NCI-H1105 treated with DMSO at 0.1 percent for 48 hours (cell line): ENCODE measurements around the gene SLAIN2.

Experiments used
- DNase-seq: peaks from one replicate; lab custom pipeline; 2025; lab: John Stamatoyannopoulos, UW

SLAIN2 gene

DNA sequence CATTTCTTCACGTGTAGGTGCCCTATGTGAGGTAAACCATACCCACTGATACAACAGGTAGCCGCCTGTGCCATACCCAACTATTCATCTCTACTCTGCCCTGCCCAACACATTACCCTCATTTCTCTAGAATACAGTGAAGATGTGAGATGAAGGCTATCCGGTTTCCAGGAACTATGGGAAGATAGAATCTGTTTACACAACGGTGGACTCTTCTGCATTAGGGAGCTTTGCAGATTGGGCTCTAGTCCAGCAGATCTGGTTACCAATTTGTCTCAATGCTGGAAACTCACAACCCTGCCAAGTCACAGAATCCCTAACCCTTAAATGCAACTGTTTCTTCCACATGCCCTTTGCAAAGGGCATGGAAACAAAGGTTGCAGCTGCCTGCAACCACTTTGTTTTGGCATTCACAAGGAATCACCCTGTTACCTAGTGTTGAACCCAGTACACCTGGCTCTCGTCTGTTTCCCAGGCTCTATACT, 6.4 kb upstream of the SLAIN2 start:
- DNase-seq: peak; percentile 27

DNA sequence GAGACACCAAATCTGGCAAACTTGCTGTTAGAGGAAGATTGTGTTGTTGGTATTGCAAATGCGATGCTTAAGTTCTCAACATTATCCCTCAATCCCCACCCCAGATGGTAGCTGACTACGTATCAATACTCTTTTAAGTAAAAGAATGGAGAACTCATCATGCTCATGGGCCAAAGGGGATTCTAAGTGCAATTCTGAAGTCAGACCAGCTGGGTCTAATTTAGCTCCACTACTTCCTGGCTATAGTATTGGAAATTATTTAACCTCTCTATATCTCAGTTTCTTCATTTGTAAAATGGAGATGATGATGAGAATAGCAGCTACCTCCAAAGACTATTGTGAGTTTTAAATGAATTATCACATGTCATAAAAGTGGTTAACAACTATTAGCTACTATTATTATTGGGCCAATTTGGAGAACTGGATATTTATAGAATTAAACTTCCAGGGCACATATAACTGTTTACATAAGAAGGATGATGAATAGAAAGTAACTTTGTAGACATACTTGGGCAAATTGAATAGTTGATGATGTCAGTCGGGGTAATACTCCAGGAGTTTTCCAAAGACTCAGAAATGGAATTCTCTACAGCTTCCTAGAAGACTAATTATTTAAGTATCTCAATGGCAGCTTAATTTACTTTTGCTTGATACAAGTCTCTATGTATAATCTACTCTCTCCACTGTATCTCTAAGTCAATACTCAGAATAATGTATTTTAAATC, 5.0 kb upstream of the SLAIN2 start:
- DNase-seq: no peak

DNA sequence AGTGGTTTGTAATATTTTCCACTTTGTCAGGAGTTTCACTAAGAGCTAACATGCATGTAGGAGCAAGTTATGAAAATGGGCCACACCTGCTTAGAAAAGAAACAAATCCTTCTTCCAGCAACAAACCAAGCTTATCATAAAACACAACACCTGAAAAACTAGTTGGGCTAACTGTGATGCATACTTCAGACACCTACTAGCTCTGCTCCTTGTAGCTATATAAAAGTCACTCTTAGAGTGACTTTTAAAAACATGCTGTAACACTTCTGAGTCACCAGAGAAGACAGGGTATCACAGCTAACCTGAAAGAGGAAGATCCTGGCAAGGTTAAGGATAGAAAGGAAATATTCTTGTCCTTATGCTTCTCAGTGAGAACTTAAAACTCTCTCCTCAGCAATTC, 3.6 kb upstream of the SLAIN2 start:
- no peak for DNase-seq

DNA sequence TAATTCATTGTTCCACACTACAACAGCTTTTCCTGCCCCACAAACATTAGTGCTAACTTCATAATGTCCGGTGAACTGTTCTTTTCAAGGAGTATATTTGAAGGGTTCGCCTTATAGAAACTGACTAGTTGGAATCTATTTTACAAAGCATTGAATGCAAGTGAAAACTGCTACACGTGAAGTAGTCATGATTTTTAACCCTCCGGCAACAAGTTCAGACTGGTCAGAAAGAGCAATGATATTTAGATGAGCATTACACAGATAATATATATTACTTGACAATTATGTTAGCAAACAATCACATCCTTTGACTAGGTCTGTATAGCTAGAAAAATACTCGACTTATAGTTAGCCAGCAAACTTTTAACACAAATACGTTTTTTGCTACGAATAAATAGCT, 1.7 kb upstream of the SLAIN2 start:
- DNase-seq: no peak

DNA sequence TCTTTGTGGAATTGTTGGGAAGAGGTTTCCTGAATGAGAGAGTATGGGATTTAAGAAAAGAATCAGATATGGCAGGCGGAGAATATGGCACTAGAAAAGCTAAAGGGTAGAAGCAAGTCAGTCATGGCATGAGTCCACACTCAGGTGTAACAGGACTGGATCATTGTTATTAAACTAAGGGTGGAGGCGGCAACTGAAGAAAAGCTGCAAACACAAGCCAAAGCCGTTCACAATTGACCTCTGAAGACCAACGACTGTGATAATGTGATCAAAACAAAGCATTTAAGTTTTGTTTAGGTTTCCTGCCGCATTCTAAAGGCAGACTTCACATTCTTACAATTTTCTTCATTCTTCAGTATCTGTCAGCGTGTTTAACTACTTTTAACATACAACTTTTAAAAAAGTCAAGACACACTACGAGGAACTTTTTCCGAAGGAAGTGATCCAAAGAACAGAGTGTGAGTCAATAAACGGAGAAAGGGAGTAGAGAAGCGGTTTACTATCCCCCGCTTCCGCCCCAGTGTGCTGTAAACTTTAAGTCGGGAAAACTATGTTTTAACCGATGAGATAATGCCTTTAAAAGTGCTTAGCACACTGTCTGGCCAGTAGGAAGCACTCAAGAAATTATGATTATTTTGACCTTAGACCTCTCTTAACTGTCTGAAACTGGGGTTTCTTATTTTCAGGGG, 909 bp upstream of the SLAIN2 start:
- no peak for DNase-seq

DNA sequence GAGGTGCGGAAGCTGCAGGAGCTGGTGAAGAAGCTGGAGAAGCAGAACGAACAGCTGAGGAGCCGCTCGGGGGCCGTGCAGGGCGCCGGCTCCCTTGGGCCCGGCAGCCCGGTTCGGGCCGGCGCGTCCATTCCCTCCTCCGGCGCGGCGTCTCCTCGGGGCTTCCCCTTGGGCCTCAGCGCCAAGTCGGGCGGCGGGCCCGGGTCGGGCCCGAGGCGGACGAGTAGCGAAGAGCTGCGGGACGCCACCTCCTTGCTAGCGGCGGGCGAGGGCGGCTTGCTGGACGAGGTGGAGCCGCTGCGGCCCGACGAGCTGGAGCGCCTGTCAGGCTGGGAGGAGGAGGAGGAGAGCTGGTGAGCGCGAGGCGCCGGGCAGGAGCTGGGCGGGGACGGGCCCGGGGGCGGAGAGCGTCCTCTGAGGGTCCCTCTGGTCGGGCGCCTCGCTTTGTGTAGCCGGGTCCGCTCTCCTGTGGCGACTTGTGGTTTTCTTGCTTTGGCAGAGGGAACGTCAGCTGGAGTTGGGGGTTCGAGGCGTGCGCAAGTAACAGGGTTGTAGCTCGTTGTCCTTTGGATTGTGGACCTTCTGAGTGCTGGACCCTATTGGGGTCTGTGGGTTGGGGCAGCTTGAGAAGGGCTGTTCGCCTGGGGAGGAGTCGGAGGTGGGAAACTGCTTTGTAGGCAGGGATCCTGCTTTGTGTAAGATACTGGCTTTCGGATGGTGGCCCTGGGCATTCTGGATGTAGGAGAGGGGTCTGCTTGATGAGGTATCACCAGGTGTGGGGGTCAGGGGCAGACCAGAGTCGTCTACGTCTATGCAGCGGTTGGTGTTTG, 662 bp downstream of the SLAIN2 start:
- DNase-seq: peak; percentile 31

DNA sequence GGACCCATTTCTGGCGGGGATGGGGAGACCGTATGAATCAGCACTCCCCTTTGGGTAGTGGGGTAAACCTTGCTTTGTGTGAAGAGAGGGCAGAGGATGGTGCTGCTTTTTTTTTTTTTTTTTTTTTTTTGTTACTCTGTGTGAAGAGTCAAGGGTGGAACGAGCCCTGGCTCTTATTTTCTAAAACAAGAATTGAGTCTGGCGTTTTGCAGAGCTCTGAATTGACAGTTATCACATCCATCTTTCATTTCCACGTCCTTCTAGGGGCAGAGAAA, 1.2 kb downstream of the SLAIN2 start:
- DNase-seq: peak; percentile 17

DNA sequence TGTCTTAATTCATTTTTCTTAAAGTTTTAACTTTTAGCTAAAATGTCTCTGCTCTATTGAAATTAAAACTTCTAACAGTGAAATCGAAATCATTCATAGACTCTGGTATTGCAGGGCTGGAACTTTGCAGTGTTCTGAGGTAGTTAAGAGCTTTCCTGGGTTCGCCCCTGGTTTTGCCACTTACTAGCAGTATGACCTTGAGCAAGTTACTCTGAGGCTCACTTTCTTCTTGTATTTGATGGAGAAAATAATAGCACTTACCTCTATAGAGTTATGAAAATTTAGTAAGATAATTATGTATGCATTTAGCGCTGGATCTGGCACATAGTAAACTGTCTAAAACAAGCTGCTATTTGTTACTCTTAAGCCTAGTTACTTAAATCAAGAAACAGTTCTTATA, 1.7 kb downstream of the SLAIN2 start:
- DNase-seq: no peak

DNA sequence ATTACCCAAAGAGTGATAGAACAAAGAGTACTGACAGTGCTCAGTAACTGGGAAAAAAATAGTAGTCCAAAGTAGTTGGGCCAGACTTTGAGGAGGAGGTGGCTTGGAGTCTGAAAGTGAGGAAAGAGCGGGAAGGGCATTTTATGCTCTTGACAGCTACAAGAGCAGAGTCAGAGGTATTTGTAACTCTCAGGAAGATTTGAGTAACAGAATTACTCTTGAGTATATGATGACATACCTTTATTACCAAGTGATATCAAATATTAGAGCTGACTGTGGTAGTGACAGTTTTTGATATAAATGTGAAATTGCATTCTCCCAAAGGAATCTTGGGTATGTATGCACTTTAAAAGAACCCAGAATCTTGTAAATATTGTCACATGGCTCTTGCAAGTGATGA, 2.2 kb downstream of the SLAIN2 start:
- no peak for DNase-seq

DNA sequence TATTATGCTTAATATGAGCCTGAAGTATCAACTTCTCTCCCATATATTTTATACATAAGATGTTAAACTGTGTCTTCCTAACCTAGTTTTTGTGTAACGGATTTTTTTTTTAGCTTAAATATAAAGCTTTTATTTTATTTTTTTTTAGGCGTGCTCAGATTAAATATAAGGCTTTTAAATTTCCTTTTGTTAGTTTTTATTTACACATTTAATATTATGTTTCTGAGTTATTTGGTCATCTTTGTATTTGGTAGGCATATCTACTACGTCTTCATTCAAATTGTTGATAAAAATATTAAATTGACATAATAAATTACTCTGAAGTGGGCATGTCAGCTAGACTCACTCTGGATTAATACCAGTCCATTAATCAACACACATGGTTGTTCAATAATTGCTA, 4.2 kb downstream of the SLAIN2 start:
- DNase-seq: no peak

DNA sequence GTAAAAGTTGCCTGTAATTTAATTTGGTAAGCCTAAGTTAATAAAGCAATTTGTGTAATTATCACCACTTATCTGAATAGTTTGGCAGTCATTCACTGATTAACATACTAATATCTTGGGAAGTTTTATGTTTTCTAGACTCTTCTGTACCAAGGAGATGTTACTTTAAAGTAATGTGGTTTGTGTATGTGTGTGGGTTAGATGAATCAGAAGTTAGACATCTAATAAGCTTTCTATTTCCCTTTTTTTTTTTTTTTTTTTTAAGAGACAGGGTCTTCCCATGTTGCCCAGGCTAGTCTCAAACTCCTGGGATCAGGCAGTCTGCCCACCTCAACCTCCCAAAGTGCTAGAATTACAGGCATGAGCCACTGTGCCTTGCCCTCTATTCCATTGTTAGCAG, 5.3 kb downstream of the SLAIN2 start:
- DNase-seq: no peak

DNA sequence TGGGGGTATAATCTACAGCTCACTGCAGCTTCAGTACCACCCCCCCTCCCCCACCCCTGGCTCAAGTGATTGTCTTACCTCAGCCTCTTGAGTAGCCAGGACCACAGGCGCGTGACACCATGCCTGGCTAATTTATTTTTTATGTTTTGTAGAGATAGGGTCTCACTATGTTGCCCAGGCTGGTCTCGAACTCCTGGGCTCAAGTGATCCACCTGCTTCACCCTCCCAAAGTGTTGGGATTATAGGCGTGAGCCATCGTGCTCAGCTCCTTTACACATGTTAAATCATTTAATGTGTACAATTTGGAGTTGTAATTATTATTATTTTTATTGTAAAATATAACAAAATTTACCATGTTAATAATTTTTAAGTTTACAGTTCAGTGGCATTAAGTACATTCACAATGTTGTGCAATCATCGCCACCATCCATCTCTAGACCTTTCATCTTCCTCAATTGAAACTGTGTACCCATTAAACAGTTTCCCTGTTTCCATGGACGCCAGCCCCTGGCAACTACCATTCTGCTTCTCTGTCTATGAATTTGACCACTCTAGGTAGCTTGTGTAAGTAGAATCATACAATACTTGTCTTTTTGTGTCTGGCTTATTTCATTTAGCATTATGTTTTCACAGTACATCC, 6.1 kb downstream of the SLAIN2 start:
- no peak for DNase-seq

DNA sequence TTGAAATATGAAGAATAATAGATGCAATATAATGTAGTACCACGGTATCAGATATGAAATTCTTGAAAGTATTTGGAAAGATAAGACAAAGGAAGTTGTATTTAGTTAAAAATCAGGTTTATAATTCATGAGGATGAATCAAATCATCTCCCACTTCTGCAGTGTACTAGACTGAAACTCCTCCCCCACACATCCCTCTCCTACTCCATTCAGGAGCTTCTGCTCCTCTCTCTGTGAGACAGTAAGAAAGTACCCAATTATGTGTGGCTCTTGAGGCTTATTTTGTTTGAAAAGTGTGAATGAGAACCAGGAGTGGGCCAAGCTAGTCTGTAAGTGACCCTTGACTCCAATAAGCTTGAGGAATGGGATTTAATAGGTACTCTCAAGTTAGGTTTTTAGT, 9.5 kb downstream of the SLAIN2 start:
- no peak for DNase-seq

DNA sequence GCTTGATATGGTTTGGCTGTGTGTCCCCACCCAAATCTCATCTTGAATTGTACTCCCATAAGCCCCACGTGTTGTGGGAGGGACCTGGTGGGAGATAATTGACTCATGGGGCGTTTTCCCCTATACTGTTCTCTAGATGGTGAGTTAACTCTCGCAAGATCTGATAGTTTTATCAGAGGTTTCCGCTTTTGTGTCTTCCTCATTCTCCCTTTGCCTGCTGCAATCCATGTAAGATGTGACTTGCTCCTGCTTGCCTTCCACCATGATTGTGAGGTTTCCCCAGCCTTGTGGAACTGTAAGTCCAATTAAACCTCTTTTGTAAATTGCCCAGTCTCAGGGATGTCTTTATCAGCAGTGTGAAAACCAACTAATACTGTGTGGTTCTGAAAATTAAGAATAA, 11.5 kb downstream of the SLAIN2 start:
- DNase-seq: no peak

DNA sequence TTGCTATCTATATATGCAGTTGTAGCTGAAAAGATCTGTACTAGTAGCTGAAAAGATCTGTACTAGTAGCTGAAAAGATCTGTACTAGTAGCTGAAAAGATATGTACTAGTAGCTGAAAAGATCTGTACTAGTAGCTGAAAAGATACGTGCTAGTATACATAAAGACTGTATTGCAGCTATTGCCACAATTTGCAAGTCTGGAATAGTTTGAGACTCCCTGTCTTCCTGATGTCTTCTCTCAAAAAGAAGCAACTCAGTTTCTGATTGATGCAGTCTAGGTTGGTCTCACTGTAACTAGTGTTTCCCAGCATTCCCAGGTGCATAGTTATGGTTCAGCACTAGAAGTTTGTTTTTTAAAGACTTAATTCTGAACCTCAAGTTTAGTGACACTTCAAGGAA, 15.0 kb downstream of the SLAIN2 start:
- DNase-seq: no peak

DNA sequence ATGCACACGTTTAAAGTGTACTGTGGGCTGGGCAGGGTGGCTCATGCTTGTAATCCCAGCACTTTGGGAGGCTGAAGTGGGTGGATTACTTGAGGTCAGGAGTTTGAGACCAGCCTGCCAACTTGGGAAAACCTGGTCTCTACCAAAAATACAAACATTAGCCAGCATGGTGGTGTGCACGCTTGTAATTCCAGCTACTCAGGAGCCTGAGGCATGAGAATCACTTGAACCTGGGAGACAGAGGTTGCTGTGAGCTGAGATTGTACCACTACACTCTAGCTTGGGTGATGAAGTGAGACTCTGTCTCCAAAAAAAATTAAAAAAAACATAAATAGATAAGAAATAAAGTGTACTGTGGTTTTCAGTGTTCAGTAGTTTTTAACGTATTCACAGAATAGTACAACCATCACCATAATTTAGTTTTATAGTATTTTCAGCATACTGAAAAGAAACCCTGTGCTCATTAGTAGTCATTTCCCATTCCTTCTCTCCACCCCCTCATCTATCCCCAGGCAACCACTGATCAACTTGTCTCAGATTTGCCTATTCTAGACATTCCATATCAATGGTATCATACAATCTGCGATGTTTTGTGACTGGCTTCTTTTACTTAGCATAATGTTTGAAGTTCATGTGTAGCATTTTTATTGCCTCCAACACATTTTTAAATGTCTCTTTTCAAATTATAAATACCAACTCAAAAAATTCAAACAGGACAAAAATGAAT, 19.1 kb downstream of the SLAIN2 start:
- no peak for DNase-seq

DNA sequence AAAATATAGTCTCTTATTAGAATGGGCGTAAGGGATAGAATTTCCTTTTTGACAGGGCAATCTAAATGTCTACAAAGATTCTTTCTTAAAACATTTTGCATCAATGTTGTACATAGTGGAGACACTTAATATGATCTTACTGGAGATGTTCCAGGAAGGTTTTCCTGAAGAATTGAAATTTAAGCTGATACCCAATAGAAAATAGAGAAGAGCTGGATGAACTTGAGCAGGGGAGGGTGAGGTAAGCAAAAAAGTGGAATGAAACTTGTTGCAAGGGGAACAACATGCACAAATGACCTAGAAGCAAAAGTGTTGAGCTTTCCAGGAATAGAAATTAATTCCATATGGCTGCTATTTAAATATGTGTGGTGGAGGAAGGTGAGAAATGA, 19.7 kb downstream of the SLAIN2 start:
- no peak for DNase-seq

DNA sequence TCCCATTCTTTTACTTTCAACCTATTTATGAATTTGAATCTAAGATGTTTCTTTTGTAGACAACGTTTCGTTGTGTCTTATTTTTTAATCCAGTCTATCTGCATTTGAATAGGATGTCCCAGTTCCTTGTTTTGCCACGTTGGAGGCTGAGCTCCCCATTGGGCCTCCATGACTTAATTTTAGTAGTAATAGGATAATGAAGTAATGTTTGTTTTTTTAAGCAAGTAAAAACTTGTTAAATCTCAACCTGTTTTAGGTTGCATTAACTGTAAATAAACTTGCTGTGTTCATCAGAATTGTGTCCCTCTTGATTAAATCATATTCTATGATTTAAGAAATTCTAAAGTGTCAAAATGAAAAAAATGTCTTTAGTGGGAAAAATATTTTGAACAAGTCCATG, 25.3 kb downstream of the SLAIN2 start:
- DNase-seq: no peak

DNA sequence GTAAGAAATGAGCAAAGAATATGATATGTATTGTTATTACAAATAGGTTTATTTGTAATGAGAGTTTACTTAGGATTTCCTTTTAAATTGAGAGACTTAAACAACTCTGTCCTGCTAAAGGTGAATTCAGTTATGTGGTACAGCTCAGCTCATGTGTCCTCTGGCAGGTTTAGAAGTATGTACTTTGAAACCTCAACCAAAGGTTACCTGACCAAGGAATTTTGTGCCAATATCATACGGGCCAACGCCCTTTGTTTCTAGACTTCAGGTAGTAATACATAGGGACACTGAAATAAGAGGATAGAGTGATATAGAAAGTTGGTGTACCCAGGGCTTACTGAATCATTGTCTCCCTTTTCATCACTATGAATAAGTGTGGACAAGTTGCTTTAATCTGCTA, 25.7 kb downstream of the SLAIN2 start:
- DNase-seq: no peak

DNA sequence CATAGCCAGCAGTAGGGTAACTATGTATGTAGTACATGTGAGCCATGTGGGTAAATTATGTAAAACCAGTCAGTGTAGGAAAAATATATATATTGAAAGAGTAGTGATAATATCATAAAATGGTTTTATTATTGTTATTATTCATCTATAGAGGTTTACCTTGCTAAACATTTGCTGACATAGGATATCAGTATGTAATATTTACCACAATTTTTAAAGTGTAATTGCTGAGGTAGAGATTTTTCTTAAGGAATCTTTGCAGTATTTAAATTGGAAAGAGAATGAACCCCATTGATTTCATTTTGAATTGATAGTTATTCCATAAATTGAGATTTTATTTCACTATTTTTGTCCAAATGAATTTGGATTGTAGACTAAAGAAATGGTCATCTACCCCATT, 27.1 kb downstream of the SLAIN2 start:
- DNase-seq: no peak

DNA sequence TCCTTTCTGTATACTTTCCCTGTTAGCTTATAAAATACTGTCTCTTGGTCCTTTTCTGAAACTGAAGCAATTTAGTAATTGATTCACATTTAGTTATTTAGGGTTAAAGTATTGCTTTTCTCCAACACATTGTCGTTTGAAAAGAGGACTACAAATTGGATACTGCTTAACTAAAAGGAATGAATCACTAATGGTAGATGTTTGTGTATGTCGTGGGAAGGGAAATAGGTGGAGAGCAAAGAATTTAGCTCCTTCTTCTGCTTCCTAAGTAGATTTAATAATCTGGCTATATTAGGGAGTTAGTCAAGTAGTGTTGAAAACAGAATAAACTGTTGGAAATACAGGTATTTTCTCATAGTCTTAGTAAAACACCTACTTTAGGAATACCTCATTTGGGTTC, 27.9 kb downstream of the SLAIN2 start:
- DNase-seq: no peak

DNA sequence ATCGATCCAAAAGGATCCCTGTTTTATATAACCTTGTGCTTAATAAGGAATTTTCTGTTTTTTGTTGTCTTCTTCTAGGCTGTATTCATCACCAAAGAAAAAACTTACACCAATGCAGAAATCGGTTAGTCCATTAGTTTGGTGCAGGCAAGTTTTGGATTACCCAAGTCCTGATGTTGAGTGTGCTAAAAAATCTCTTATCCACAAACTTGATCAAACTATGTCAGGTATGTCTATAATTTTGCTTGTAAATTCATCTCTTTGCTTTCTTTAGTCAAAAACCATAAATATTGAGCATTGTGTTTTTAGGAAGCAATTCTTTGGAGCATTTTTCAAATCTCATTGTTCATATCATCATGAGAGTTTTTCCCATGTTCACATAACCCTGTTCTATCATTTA, 28.4 kb downstream of the SLAIN2 start:
- no peak for DNase-seq
